ENCODE results near the gene RGPD8.
"Not testable (repeated sequence)": the region's sequence is repeated elsewhere in the genome, so short reads cannot be mapped to it uniquely, and the experiment has no call there.

Gene RGPD8

DNA sequence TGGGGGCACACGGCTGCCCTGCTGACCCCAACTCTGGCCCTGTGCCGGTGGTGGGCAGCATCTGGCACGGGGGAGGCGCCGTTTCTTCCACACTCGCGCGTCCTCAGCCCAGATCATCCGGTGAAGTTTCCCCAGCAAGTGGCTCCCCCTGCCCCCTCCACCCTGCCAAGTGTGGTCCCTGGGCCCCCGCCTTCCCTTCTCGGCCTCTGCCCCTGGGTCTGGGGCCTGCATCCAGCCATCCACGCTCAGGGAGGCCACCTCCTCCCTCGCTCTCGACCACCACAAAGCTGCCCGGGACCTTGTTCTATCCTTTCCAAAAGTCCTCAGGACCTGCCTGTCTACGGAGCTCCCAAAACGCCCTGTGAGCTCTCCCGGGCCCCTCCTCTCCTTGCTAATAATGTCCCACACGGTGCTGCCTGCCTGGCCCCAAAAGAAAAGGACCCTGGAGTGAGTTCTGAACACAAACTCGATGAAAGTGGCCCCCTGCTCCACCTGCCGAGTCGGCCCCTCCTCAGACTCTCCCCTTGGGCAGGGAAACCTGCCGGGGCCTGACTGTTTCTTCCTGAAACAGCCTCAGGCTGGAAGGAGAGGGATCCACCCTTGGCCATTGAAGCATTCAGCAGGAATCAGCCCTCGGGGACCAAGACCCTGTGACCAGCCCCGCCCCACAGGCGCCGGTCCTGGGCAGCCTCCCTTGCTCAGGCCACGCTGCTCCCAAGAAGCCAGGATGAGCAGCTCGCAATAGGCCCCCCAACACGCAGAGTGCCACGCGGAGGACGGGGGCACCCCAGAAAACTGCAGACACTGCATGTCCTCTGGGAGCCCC is 1.7 kb upstream of the RGPD8 start:
- not testable (repeated sequence) for DNase-seq

DNA sequence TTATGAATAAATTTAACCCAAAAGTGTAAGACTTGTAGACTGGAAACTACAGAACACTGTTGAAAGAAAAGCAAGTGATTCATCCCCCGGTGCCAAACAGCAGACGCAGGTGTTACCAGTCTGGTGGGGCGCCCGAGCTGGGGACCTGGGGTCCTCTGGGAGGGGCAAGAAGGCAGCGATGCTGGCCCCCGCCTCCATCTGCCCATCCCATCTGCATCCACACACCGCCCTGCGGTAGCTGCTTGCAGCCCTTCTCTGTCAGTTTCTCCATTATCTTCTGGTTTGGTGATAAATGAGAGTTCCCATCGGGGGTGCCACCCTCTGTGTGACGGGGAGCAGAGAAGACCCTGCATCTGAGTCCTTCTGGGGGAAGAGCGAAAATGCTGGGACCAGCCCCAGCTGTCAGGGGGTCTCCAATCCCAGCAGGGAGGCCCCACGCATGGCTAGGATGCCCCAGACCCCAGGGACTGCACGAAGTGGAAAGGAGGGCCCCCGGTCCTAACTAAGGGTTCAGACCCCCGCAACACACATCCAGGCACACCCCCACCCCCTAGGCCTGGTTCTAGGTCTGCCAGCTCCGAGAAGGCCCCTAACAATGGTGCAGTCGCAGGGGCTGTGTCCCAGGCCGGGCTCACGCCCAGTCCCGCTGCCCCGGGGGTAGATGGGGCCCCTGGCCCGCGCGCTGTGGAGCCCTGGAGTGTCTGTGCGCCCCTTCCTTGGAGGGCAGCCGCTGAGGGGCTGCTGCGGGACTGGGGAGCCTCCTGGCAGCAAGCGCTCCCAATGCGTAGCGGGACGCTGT is 686 bp upstream of the RGPD8 start:
- no peak for DNase-seq

DNA sequence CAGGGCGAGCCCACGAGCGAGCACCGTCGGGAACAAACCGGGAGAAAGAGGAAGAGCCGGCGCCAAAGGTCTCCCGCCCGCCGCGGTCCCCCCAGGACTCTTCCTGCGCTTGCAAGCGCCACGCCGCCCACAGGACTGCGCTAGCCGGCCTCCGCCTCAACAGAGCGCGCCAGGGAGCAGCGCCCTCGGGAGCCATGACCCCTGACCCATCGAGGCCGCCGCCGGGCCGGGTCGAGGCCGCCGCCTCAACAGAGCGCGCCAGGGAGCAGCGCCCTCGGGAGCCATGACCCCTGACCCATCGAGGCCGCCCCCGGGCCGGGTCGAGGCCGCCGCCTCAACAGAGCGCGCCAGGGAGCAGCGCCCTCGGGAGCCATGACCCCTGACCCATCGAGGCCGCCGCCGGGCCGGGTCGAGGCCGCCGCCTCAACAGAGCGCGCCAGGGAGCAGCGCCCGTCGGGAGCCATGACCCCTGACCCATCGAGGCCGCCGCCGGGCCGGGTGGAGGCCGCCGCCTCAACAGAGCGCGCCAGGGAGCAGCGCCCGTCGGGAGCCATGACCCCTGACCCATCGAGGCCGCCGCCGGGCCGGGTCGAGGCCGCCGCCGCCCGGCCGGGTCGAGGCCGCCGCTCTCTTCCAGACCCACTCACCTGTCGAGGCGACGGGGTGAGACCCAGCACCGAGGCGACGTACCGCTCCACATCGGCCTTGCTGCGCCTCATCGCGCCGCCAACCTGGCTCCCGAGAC is 538 bp downstream of the RGPD8 start:
- DNase-seq = not testable (repeated sequence)

DNA sequence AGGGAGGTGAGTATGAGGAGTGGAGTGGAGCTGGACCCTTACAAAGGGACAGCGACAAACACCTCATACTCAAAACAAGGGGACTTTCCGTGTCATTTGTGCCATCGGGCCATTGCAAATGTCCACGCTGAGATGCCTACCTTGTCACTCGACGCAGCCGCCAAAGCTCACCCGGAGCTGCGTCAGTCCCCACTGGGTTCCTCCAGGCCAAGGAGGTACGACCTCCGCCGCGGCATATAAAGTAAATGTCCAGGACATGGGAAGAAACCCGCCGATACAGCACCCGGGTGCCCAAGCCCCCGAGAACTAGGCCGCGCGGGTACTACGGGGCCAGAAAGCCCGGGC is 1.1 kb downstream of the RGPD8 start:
- not testable (repeated sequence) for DNase-seq

GRCh38 chr2:112431587-112432295 is 1.7 kb downstream of the RGPD8 start:
- not testable (repeated sequence) for DNase-seq

DNA sequence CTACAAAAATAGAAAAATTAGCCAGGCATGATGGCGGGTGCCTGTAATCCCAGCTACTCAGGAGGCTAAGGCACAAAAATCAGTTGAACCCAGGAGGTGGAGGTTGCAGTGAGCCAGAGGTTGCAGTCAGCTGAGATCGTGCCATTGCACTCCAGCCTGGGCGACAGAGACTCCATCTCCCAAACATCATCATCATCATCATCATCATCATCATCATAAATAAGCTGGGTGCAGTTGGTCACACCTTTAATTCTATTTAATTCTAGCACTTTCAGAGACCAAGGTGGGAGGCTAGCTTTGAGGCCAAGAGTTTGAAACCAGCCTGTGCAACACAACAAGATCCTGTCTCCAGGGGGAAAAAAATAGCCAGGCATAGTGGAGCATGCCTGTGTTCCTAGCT is 8.9 kb downstream of the RGPD8 start:
- DNase-seq = not testable (repeated sequence)

GRCh38 chr2:112416860-112417259 is 16.6 kb downstream of the RGPD8 start:
- not testable (repeated sequence) for DNase-seq

GRCh38 chr2:112360055-112360454 is 73.4 kb downstream of the RGPD8 start:
- not testable (repeated sequence) for DNase-seq

GRCh38 chr2:112354335-112354734 is 79.1 kb downstream of the RGPD8 start:
- not testable (repeated sequence) for DNase-seq

GRCh38 chr2:112352809-112353603 is 80.4 kb downstream of the RGPD8 start:
- not testable (repeated sequence) for DNase-seq

DNA sequence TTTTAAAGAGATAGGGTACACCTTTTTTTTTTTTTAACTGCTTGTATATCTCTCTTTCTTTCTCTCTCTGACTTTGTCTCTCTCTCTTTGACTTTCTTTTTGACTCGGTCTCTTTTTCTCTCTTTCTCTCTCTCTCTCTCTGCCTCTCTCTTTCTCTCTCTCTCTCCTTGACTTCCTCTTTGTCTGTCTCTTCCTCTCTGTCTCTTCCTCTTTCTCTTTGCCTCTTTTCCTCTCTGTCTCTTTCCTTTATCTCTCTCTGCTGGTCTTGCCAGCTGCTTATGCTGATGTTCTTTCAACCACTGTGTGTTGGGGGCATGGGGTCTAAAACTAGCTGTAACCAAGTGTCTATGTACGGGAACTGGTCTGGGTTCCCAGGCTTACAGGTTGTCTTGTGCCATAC is 81.2 kb downstream of the RGPD8 start:
- not testable (repeated sequence) for DNase-seq

DNA sequence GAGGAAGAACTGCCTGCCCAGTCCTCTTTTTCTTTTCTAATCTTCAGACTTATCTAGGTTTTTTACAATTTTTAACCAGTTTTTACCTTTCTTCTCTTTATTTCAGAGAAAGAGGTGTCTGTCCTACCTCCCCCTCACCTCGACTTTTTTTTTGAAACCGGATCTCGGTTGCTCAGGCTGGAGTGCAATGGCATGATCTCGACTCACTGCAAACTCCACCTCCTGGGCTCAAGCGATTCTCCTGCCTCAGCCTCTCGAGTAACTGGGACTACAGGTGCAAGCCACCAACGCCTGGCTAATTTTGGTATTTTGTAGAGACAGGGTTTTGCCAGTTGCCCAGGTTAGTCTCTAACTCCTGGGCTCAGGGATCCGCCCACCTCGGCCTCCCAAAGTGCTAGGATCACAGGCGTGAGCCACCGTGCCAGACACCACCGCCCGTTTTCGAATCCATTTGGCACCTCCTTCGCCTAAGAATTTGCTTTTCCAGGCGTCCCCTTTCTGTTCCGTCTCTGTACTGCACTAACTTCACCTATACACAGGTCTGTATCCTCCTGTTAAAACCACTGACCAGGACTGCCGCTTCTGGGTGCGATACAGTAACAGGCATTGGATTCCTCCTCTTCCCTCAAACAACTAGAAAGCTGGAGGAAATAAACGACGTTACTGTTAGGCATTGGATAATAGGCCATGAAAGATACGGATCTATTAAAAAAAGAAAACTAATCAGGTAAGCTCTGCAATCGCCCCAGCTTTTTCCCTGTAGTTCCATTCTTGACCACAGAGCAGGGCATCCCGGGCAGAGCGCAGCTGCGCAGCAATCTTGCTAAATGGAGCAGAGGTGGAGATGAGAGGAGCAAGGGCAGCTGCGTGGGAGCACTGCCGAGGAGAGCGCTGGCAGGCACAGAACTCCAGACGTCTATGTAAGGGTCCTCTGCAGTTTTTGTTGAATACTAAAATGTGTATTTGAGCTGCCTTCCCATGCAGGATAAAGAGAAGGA is 88.1 kb downstream of the RGPD8 start:
- no peak for DNase-seq

DNA sequence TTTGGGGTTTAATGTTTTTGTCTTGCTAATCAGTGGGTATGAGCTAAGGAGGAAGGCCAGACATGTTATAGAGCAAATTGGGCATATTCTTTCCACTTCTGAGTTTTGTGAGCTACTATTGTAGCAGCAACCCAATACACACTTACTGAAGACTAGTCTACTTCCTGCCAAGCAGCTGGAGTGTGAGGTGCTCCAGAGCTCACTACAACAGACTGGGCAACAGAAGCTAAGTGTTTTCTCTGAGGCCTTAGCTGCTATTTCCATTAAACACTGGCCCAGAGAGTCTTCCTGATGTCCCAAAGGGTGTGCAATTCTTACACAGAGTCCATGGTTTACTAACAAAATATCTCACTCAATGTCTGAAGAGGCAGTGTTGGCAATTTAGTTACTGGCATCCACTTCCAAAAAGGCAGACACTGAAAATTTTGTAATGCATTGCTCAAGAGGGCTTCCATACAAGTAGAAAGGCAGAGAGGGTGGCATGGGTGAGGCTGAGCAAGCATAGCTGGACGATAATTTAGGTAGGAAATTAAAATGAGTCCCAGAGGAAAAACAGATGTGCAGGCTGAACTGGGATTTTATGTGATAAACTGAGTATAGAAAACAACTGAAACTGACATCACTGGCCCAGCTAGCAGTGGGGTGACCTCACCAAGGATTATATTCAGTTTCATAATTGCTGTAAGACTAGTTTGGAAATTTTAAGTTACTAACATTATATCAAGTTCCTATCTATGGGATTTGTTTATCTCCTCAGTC is 89.4 kb downstream of the RGPD8 start:
- DNase-seq = no peak

DNA sequence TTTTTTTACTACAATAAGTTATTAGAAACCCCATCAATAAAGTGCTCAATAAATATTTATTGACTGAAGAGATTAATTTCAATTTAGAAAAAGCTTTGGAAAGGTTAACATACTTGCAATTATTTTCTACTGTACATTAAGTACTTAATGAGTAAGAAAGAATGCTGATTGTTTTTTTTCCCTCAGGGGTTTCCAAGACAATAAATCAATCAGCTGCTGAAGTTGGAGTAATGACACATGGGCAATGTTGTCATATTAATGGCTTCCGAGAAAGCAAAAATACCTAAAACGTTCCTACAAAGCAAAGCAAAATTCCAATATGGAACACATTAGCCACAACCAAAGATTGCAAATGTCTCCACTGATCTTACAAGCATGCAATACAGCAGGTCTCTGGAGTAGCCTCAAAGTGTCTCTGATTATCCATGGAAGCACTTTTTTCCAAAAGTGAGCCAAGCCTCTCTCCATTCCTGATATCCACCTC is 91.3 kb downstream of the RGPD8 start:
- no peak for DNase-seq

GRCh38 chr2:112340475-112341267 is 92.8 kb downstream of the RGPD8 start:
- DNase-seq = no peak

- no peak for DNase-seq
Measured at GRCh38 chr2:112339986-112340385, 93.5 kb downstream of the RGPD8 start.

DNA sequence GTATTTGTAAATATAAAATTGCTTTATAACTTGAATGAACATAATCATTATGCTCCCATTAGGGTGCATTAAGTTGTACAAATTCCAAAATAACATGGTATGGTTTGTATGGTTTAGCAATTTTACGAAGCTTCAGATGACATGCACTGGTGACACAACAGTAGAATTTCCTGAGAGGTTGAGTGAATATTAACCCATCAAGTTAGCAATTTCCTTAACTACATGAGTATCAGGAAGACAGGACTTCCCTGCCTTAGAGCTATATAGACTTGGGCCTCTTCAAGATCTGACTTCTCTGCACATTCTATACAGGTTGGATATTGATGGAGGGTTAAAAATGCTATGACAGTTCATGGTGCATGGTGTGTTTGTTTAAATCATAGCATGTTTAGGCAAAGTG is 97.8 kb downstream of the RGPD8 start:
- DNase-seq = no peak

GRCh38 chr2:112332123-112332696 is 101.2 kb downstream of the RGPD8 start:
- no peak for DNase-seq

All from NCI-H1417 treated with DMSO at 0.1 percent for 48 hours (cell line).